ENCODE measurements around the gene STYXL1. TPM values are rescaled to one million over a fixed set of nuclear protein-coding genes. Genes with fewer than 3 reads are reported as not detected.
A peak's percentile ranks its signal among the peaks of the same experiment; 100 is the strongest.

Gene STYXL1
- total and polyA plus RNA-seq, 4 donors: 36.6 to 45.8 (median 41.3) TPM

DNA sequence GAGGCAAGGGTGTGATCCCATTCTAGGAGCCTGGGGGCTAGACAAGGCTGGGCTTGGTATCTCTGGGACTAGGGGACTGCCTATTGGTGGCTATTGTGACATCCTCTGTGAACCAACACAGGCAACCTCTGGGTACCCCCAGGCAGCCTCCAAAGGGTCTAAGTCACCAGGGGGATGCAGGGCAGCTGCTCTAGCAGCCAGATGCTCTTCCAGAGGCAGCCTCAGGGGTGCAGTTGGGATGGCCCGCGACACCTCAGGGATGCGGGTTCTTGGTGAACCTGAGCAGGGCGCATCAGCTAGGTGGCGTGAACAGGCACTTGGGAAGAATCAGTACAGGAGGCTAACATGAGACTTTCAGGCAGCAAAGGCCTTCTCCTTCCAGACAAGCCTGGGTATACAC is 51.8 kb downstream of the STYXL1 start:
- Histone ChIP-seq H3K27me3 (ENCODE audit: control insufficient read depth in 3 of 3, insufficient read depth in 3 of 3, low read length in 2 of 3) (no peaks in the 10 kb centered on the region), H3K36me3 (ENCODE audit: control insufficient read depth in 4 of 4, insufficient read depth in 4 of 4, low read length in 4 of 4) (peaks cover 0 to 16% (median 7%) of the 10 kb centered on the region in 4 donors), H3K4me3 (no peak overlapping the region), H3K9me3 (ENCODE audit: control insufficient read depth in 4 of 4, insufficient read depth in 3 of 4, low read length in 3 of 4) (peaks cover 0 to 1% (median 0%) of the 10 kb centered on the region in 4 donors), H3K9ac (ENCODE audit: insufficient read depth in 1 of 2, low read length in 2 of 2) (no peak overlapping the region), H3K27ac (ENCODE audit: low read depth in 1 of 2, low read length in 1 of 2) (no peak overlapping the region), H3K4me1 (ENCODE audit: control insufficient read depth in 5 of 5, insufficient read depth in 5 of 5, low read length in 5 of 5) (peaks cover 0 to 12% (median 4%) of the 10 kb centered on the region in 5 donors)
- ATAC-seq (ENCODE audit: insufficient read depth, low FRiP score) (no peak), DNase-seq (no peak)
- WGBS, 2 donors: 98 to 100% methylated on average over 5 of the region's 5 CpGs
- TF ChIP-seq, protein P1, sequence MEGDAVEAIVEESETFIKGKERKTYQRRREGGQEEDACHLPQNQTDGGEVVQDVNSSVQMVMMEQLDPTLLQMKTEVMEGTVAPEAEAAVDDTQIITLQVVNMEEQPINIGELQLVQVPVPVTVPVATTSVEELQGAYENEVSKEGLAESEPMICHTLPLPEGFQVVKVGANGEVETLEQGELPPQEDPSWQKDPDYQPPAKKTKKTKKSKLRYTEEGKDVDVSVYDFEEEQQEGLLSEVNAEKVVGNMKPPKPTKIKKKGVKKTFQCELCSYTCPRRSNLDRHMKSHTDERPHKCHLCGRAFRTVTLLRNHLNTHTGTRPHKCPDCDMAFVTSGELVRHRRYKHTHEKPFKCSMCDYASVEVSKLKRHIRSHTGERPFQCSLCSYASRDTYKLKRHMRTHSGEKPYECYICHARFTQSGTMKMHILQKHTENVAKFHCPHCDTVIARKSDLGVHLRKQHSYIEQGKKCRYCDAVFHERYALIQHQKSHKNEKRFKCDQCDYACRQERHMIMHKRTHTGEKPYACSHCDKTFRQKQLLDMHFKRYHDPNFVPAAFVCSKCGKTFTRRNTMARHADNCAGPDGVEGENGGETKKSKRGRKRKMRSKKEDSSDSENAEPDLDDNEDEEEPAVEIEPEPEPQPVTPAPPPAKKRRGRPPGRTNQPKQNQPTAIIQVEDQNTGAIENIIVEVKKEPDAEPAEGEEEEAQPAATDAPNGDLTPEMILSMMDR (IDR thresholded peaks at IDR 0.05; ENCODE audit: control extremely low read depth, extremely low read depth): no peak

DNA sequence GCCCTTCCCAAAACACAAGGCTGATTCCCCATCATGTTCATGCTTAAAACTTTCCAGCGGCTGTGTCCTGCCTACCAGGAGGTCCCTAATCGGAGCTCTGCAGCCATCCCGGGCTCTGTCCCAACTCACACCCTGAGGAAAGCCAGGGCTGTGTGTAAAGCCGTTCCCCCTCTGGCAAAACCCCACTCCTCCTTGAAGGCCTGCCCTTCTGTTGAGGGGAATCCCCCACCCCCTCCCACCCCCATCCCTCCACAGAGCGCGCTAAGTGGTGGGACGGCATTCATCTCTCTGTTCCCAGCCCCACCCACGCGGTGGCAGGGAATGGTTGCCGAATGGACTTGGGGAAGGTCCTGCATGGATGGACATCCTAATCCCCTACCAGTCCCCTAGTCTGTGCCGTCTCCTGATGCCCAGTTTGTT is 52.7 kb downstream of the STYXL1 start:
- 67 to 79% methylated on average over 11 of the region's 11 CpGs for WGBS, 2 donors
- Histone ChIP-seq H3K9me3 (ENCODE audit: control insufficient read depth in 4 of 4, insufficient read depth in 3 of 4, low read length in 3 of 4) (no peaks in the 10 kb centered on the region), H3K27me3 (ENCODE audit: control insufficient read depth in 3 of 3, insufficient read depth in 3 of 3, low read length in 2 of 3) (no peaks in the 10 kb centered on the region), H3K36me3 (ENCODE audit: control insufficient read depth in 4 of 4, insufficient read depth in 4 of 4, low read length in 4 of 4) (peaks cover 0 to 16% (median 3%) of the 10 kb centered on the region in 4 donors), H3K9ac (ENCODE audit: insufficient read depth in 1 of 2, low read length in 2 of 2) (peak overlapping the region in 1 of 2 donors; percentile 3), H3K4me1 (ENCODE audit: control insufficient read depth in 5 of 5, insufficient read depth in 5 of 5, low read length in 5 of 5) (peaks cover 0 to 12% (median 4%) of the 10 kb centered on the region in 5 donors), H3K4me3 (peak overlapping the region; percentile 40), H3K27ac (ENCODE audit: low read depth in 1 of 2, low read length in 1 of 2) (peak overlapping the region; percentile 86 to 90)
- ATAC-seq (ENCODE audit: insufficient read depth, low FRiP score) (no peak), DNase-seq (peak in 1 of 3 donors; percentile 70)
- TF ChIP-seq, protein P1 (IDR thresholded peaks at IDR 0.05; ENCODE audit: control extremely low read depth, extremely low read depth): no peak

DNA sequence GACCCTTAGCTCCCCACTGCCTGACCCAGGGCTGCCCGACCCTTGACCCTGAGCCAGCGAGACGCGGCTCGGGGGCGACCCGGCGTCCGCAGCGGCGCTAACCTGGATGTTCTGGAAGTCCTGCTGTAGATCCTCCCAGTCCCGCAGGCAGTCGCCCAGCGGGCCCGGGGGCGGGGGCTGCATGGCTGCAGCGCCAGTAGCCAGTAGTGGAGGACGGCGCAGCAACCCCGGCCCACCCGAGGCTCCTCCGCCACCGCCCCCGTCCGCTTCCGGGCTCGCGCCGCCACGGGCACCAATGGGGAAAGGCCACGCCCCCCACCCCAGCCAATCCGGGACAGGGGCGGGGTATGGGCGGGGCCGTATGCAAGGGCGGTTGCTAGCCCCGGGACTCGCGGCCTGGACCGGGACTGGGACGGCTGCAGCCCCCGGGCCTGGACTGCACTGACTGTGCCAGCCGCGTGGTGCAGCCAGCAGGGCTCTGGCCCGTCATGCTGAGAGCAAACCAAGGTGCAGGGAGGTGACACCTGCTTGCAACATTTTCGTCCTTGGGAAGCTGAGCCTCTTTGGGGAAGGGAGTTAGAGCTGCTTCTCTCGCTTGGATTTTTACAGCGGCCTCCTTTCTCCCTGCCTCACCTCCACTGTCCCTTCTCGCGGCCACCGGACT is 53.3 kb downstream of the STYXL1 start, which contains the start of gene TMEM120A:
Gene TMEM120A (minus strand): TSS at position 208 of the 664 bp plus-strand sequence. CDS start 25 bp downstream, at position 183.
- H3K36me3 ChIP-seq (ENCODE audit: control insufficient read depth in 4 of 4, insufficient read depth in 4 of 4, low read length in 4 of 4): peaks cover 0 to 16% (median 3%) of the 10 kb centered on the region in 4 donors
- H3K27ac ChIP-seq (ENCODE audit: low read depth in 1 of 2, low read length in 1 of 2): peak within 1 kb of the TSS; percentile 91 to 96
- ATAC-seq (ENCODE audit: insufficient read depth, low FRiP score) (peak; percentile 98), DNase-seq (peak; percentile 94 to 96 (median 95))
- no peaks in the 10 kb centered on the region for H3K9me3 ChIP-seq (ENCODE audit: control insufficient read depth in 4 of 4, insufficient read depth in 3 of 4, low read length in 3 of 4)
- H3K9ac ChIP-seq (ENCODE audit: insufficient read depth in 1 of 2, low read length in 2 of 2): peak within 1 kb of the TSS in 1 of 2 donors; percentile 57
- peaks cover 0 to 16% (median 7%) of the 10 kb centered on the region in 5 donors for H3K4me1 ChIP-seq (ENCODE audit: control insufficient read depth in 5 of 5, insufficient read depth in 5 of 5, low read length in 5 of 5)
- TF ChIP-seq, protein P1 (IDR thresholded peaks at IDR 0.05; ENCODE audit: control extremely low read depth, extremely low read depth): no peak
- no peaks in the 10 kb centered on the region for H3K27me3 ChIP-seq (ENCODE audit: control insufficient read depth in 3 of 3, insufficient read depth in 3 of 3, low read length in 2 of 3)
- 1 to 3% methylated on average over 32 to 51 of the region's 51 CpGs for WGBS, 2 donors
- peak within 1 kb of the TSS; percentile 83 for H3K4me3 ChIP-seq
